ENCODE measurements around the gene KCNJ3.

- TF ChIP-seq REST (IDR thresholded peaks at IDR 0.05; ENCODE audit: insufficient read depth in 1 of 2, low read depth in 2 of 2, low read length in 2 of 2) (no peak), POLR2AphosphoS5 (IDR thresholded peaks at IDR 0.05; ENCODE audit: low read depth, low read length) (no peak), TAF1 (IDR thresholded peaks at IDR 0.05; ENCODE audit: borderline replicate concordance, insufficient read depth, low read length) (no peak), FOXP2 (optimal IDR thresholded peaks at IDR 0.05; ENCODE audit: borderline replicate concordance, extremely low read depth, extremely low read length, insufficient read depth) (no peak)
Observed at GRCh38 chr2:154850532-154850931, 152.0 kb downstream of the KCNJ3 start.
